Kasumi-1 (cell line): ENCODE measurements around the gene HACD3.
A peak's percentile ranks its signal among the peaks of the same experiment; 100 is the strongest.
"Not testable (repeated sequence)": the region's sequence is repeated elsewhere in the genome, so short reads cannot be mapped to it uniquely, and the experiment has no call there.

Source experiments
- DNase-seq, 2 experiments: peaks; one replicate each; lab custom pipeline; 2025; lab: John Stamatoyannopoulos, UW

HACD3 gene

GRCh38 chr15:65603134-65603533 is 72.9 kb downstream of the HACD3 start:
- no peak for DNase-seq

GRCh38 chr15:65603559-65603958 is 73.3 kb downstream of the HACD3 start:
- no peak for DNase-seq

GRCh38 chr15:65610871-65611718 is 80.8 kb downstream of the HACD3 start, which contains the start of gene INTS14:
INTS14 (minus strand) TSS chr15:65611131; CDS start chr15:65607380, 3,751 bp downstream.
- peak; percentile 95 to 97 for DNase-seq

- DNase-seq = no peak
These were observed 81.8 kb downstream of the HACD3 start for GRCh38 chr15:65611888-65612615.

- no peak for DNase-seq
These were observed 82.3 kb downstream of the HACD3 start for GRCh38 chr15:65612616-65612946.

GRCh38 chr15:65612949-65613744 is 82.9 kb downstream of the HACD3 start:
- DNase-seq = no peak

GRCh38 chr15:65615887-65616286 is 85.6 kb downstream of the HACD3 start:
- not testable (repeated sequence) for DNase-seq

- no peak for DNase-seq
These were observed 88.4 kb downstream of the HACD3 start for GRCh38 chr15:65618560-65619109.

- DNase-seq = no peak
These were observed 89.5 kb downstream of the HACD3 start for GRCh38 chr15:65619626-65620290.

GRCh38 chr15:65620833-65621232 is 90.6 kb downstream of the HACD3 start:
- DNase-seq = no peak

GRCh38 chr15:65621638-65622037 is 91.4 kb downstream of the HACD3 start, which contains the start of gene SLC24A1:
SLC24A1 (plus strand) TSS chr15:65621938; CDS start chr15:65624081, 2,143 bp downstream.
- no peak for DNase-seq

- no peak for DNase-seq
These were observed 92.8 kb downstream of the HACD3 start for GRCh38 chr15:65623103-65623502.

GRCh38 chr15:65626856-65627255 is 96.6 kb downstream of the HACD3 start:
- DNase-seq = no peak
